Mesothelial cell of epicardium (in vitro differentiated cells): Measurements from ENCODE around the gene SIDT1. TPM values are rescaled to one million over a fixed set of nuclear protein-coding genes. Genes with fewer than 3 reads are reported as not detected.

Experiments used
- DNase-seq, 2 experiments: peaks; one replicate each; pipeline ENCODE4 v3.0.0; 2021; ENCODE audit warnings: low spot score in 2 of 2; ENCODE audit not compliant: unreplicated experiment in 2 of 2
- H3K27ac Mint-ChIP-seq: 2 replicates; pipeline ENCODE4 v1.8.0; 2021; ENCODE audit warnings: mixed read lengths
- H3K27me3 Mint-ChIP-seq: 2 replicates; pipeline ENCODE4 v1.8.0; 2021; ENCODE audit warnings: low read depth, mixed read lengths
- H3K36me3 Mint-ChIP-seq: 2 replicates; pipeline ENCODE4 v1.8.0; 2021; ENCODE audit warnings: mixed read lengths
- H3K4me1 Mint-ChIP-seq: 2 replicates; pipeline ENCODE4 v1.8.0; 2021; ENCODE audit warnings: mixed read lengths
- H3K4me3 Mint-ChIP-seq: 2 replicates; pipeline ENCODE4 v1.8.0; 2021; ENCODE audit warnings: mild to moderate bottlenecking, moderate library complexity, mixed read lengths
- H3K9me3 Mint-ChIP-seq: 2 replicates; pipeline ENCODE4 v1.8.0; 2021; ENCODE audit warnings: mixed read lengths
- CTCF ChIP-seq: fragments of 200-600 bp; sonication (generic); IDR thresholded peaks from one replicate; pipeline ENCODE4 v1.5.0; 2021; ENCODE audit warnings: antibody characterized with exemption; ENCODE audit not compliant: unreplicated experiment
- total RNA-seq: library from RNA; stranded (reverse); gene quantifications from 3 replicates; pipeline ENCODE4 v1.2.1, GENCODE V29; 2021

Gene SIDT1
- total RNA-seq, 1 donor from 2014 or later: not detected

GRCh38 chr3:113573728-113574127 lies 41.4 kb downstream of the SIDT1 start:
- peaks cover 42% of the 10 kb centered on the region for H3K27me3 Mint-ChIP-seq
- no peaks in the 10 kb centered on the region for H3K9me3 Mint-ChIP-seq
- H3K27ac Mint-ChIP-seq: no peak overlapping the region
- TF ChIP-seq CTCF: no peak
- H3K4me3 Mint-ChIP-seq: no peak overlapping the region
- no peak for DNase-seq
- no peaks in the 10 kb centered on the region for H3K36me3 Mint-ChIP-seq
- H3K4me1 Mint-ChIP-seq: peaks cover 13% of the 10 kb centered on the region

GRCh38 chr3:113574213-113574612 lies 41.9 kb downstream of the SIDT1 start:
- peaks cover 13% of the 10 kb centered on the region for H3K4me1 Mint-ChIP-seq
- no peaks in the 10 kb centered on the region for H3K36me3 Mint-ChIP-seq
- H3K27ac Mint-ChIP-seq: no peak overlapping the region
- TF ChIP-seq CTCF: no peak
- H3K4me3 Mint-ChIP-seq: no peak overlapping the region
- peaks cover 42% of the 10 kb centered on the region for H3K27me3 Mint-ChIP-seq
- no peaks in the 10 kb centered on the region for H3K9me3 Mint-ChIP-seq
- no peak for DNase-seq

GRCh38 chr3:113575206-113575605 lies 42.9 kb downstream of the SIDT1 start:
- DNase-seq: no peak
- Mint-ChIP-seq H3K27ac (no peak overlapping the region), H3K4me1 (peaks cover 13% of the 10 kb centered on the region), H3K27me3 (peaks cover 48% of the 10 kb centered on the region), H3K4me3 (no peak overlapping the region), H3K36me3 (no peaks in the 10 kb centered on the region), H3K9me3 (no peaks in the 10 kb centered on the region)
- no peak for TF ChIP-seq CTCF

- Mint-ChIP-seq H3K36me3 (no peaks in the 10 kb centered on the region), H3K4me1 (no peaks in the 10 kb centered on the region), H3K4me3 (no peak overlapping the region), H3K9me3 (no peaks in the 10 kb centered on the region), H3K27me3 (peaks cover 32% of the 10 kb centered on the region), H3K27ac (no peak overlapping the region)
- no peak for TF ChIP-seq CTCF
- DNase-seq: no peak
Observed at GRCh38 chr3:113585228-113585627, 52.9 kb downstream of the SIDT1 start.

- Mint-ChIP-seq H3K27ac (no peak overlapping the region), H3K4me3 (no peak overlapping the region), H3K27me3 (peaks cover 27% of the 10 kb centered on the region), H3K36me3 (no peaks in the 10 kb centered on the region), H3K9me3 (no peaks in the 10 kb centered on the region), H3K4me1 (no peaks in the 10 kb centered on the region)
- DNase-seq: no peak
- no peak for TF ChIP-seq CTCF
Observed at GRCh38 chr3:113585720-113586119, 53.4 kb downstream of the SIDT1 start.

GRCh38 chr3:113588806-113589205 lies 56.5 kb downstream of the SIDT1 start:
- no peak overlapping the region for H3K4me3 Mint-ChIP-seq
- TF ChIP-seq CTCF: no peak
- H3K4me1 Mint-ChIP-seq: no peaks in the 10 kb centered on the region
- DNase-seq: no peak
- H3K27ac Mint-ChIP-seq: no peak overlapping the region
- H3K36me3 Mint-ChIP-seq: no peaks in the 10 kb centered on the region
- peaks cover 7% of the 10 kb centered on the region for H3K27me3 Mint-ChIP-seq
- no peaks in the 10 kb centered on the region for H3K9me3 Mint-ChIP-seq
